Ishikawa (cell line): Measurements from ENCODE around the gene B4GALNT3.

ENCODE experiments used
- CEBPB ChIP-seq: IDR thresholded peaks from 2 replicates; pipeline ENCODE4 v1.6.1; 2012
- CREB1 ChIP-seq: IDR thresholded peaks from 2 replicates; pipeline ENCODE4 v1.6.1; 2012; ENCODE audit warnings: low read depth
- EGR1 ChIP-seq: IDR thresholded peaks from 2 replicates; pipeline ENCODE4 v1.6.1; 2012
- EP300 ChIP-seq: IDR thresholded peaks from 2 replicates; pipeline ENCODE4 v1.6.1; 2012; ENCODE audit warnings: borderline replicate concordance
- FOXM1 ChIP-seq: IDR thresholded peaks from 2 replicates; pipeline ENCODE4 v1.6.1; 2012; ENCODE audit warnings: low read depth, borderline replicate concordance
- NFIC ChIP-seq: IDR thresholded peaks from 2 replicates; pipeline ENCODE4 v1.6.1; 2012
- RAD21 ChIP-seq: IDR thresholded peaks from 2 replicates; pipeline ENCODE4 v1.6.1; 2012; ENCODE audit warnings: low read depth
- TAF1 ChIP-seq: IDR thresholded peaks from 2 replicates; pipeline ENCODE4 v1.6.1; 2012; ENCODE audit warnings: low read depth, mild to moderate bottlenecking
- TCF12 ChIP-seq: IDR thresholded peaks from 2 replicates; pipeline ENCODE4 v1.6.1; 2012; ENCODE audit warnings: low read depth
- TEAD4 ChIP-seq: IDR thresholded peaks from 2 replicates; pipeline ENCODE4 v1.6.1; 2012
- YY1 ChIP-seq: IDR thresholded peaks from 2 replicates; pipeline ENCODE4 v1.6.1; 2012; ENCODE audit warnings: low read depth
- ZBTB7A ChIP-seq: IDR thresholded peaks from 2 replicates; pipeline ENCODE4 v1.6.1; 2012; ENCODE audit warnings: low read depth
- TF ChIP-seq, protein P1 (sequence below): IDR thresholded peaks from 2 replicates; pipeline ENCODE4 v1.6.1; 2012
- TF ChIP-seq, protein P2 (sequence below): IDR thresholded peaks from 2 replicates; pipeline ENCODE4 v1.6.1; 2012
- TF ChIP-seq, protein P3 (sequence below): IDR thresholded peaks from 2 replicates; pipeline ENCODE4 v1.6.1; 2012; ENCODE audit warnings: low read depth, mild to moderate bottlenecking

The B4GALNT3 gene

DNA sequence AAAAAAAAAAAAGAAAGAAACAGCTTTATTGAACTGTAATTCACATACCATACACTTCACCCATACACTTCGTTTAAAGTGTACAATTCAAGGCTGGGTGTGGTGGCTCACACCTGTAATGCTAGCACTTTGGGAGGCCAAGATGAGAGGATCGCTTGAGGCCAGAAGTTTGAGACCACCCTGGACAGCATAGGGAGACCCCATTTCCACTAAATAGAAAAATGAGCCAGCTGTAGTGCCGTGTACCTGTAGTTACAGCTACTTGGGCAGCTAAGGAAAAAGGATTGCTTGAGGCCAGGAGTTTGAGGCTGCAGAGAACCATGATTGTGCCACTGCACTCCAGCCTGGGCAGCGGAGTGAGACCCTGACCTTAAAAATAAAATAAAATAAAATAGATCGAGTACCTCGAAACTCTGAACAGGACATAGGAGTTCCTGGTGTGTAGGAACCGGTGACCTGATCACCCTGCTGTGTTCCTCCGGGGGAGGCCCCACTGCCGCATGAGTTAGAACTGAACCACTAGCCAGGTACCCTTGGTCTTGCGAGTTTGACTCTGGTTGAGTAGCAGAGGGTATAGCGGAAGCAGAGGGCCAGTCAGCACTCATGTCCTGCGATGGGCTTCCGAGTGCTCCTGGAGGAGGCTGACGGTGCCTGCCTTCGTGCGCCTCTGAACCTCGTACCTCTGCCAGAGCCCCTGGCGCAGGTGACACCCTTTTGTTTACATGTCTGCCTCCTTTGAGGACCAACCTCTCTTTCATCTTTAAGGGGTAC, 80.0 kb downstream of the B4GALNT3 start:
- TF ChIP-seq NFIC, result no peak
- TF ChIP-seq YY1, result no peak
- no peak for TF ChIP-seq ZBTB7A
- TF ChIP-seq EP300, result no peak
- TF ChIP-seq CREB1, result no peak
- no peak for TF ChIP-seq RAD21
- no peak for TF ChIP-seq TAF1
- TF ChIP-seq, protein P1, sequence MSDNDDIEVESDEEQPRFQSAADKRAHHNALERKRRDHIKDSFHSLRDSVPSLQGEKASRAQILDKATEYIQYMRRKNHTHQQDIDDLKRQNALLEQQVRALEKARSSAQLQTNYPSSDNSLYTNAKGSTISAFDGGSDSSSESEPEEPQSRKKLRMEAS, result no peak
- TF ChIP-seq, protein P2, sequence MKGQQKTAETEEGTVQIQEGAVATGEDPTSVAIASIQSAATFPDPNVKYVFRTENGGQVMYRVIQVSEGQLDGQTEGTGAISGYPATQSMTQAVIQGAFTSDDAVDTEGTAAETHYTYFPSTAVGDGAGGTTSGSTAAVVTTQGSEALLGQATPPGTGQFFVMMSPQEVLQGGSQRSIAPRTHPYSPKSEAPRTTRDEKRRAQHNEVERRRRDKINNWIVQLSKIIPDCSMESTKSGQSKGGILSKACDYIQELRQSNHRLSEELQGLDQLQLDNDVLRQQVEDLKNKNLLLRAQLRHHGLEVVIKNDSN, result no peak
- TF ChIP-seq CEBPB, result no peak
- TF ChIP-seq, protein P3, sequence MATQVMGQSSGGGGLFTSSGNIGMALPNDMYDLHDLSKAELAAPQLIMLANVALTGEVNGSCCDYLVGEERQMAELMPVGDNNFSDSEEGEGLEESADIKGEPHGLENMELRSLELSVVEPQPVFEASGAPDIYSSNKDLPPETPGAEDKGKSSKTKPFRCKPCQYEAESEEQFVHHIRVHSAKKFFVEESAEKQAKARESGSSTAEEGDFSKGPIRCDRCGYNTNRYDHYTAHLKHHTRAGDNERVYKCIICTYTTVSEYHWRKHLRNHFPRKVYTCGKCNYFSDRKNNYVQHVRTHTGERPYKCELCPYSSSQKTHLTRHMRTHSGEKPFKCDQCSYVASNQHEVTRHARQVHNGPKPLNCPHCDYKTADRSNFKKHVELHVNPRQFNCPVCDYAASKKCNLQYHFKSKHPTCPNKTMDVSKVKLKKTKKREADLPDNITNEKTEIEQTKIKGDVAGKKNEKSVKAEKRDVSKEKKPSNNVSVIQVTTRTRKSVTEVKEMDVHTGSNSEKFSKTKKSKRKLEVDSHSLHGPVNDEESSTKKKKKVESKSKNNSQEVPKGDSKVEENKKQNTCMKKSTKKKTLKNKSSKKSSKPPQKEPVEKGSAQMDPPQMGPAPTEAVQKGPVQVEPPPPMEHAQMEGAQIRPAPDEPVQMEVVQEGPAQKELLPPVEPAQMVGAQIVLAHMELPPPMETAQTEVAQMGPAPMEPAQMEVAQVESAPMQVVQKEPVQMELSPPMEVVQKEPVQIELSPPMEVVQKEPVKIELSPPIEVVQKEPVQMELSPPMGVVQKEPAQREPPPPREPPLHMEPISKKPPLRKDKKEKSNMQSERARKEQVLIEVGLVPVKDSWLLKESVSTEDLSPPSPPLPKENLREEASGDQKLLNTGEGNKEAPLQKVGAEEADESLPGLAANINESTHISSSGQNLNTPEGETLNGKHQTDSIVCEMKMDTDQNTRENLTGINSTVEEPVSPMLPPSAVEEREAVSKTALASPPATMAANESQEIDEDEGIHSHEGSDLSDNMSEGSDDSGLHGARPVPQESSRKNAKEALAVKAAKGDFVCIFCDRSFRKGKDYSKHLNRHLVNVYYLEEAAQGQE, result no peak
- TF ChIP-seq TEAD4, result no peak
- no peak for TF ChIP-seq EGR1
- TF ChIP-seq FOXM1, result no peak
- no peak for TF ChIP-seq TCF12

DNA sequence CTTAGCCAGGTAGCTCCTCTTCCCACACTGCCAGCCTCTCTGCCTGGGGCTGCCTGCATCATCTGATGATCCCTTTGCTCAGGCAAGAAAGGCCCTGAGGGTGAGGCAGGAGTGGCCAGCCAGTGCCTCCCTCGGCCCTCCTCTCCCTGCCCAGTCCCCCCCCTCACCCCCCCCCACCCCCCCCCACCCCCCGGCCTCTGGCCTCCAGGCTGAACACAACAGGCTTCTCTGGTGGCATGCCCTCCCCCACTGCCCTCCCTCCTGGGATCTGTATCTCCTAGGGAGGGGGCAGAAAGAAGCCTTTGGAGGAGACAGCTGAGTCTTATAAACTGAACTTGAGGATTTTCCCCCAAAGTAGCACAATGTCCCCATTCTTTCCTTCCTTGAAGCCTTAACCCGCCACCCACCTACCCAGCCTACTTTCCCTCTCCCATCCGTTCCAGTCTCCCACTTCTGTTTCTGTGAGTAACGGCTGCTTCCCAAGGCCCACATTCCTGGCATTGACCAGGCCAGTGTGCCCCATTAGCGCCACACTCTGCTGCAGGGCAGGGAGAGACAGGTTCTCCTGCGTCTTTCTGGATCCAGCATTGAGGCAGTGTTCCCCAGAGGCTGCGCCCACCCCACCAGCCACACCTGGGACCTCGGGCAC, 82.1 kb downstream of the B4GALNT3 start:
- TF ChIP-seq NFIC (no peak), ZBTB7A (0 out of 2 replicates have a peak, but pooled peaks have one; percentile 12), TEAD4 (peak; percentile 69)

DNA sequence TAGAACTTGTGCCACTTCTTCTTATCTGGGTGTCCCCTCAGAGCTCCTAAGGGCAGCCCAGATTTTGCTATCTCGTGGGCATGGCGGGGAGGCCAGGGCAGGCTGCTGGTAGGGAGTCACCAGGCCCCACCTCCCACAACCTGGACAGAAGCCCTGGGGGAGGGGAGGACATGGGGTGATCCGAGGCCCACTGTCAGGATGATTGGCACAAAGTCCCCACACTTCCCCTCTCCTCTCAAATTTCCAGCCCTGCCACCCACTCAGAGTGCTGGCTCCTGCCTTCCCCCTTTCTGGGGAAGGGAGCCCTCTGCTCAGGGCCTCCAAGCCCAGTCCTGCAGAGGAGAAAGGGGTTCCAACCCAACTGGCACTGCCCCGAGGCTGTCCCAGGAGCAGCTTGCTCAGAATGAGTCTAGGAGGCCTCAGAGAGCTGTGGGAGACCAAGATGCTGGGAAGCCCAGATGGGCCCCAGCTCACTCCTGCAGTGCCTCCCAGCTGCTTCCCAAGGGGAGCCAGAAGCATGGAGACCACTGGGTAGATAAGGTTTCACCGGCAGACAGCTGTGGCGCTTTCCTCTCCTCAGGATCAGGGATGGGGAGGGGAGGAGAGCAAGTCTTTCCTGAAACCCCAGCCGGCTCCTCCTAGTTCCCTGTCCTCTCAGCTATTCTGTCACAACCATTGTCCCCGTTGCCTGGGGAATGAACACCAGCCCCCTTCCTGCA, 82.8 kb downstream of the B4GALNT3 start:
- no peak for TF ChIP-seq FOXM1
- no peak for TF ChIP-seq ZBTB7A
- no peak for TF ChIP-seq RAD21
- TF ChIP-seq, protein P2, result no peak
- TF ChIP-seq, protein P1, result no peak
- no peak for TF ChIP-seq NFIC
- TF ChIP-seq TAF1, result no peak
- TF ChIP-seq CEBPB, result no peak
- TF ChIP-seq EGR1, result no peak
- TF ChIP-seq TEAD4, result no peak
- no peak for TF ChIP-seq TCF12
- TF ChIP-seq CREB1, result no peak
- TF ChIP-seq, protein P3, result no peak
- no peak for TF ChIP-seq YY1
- no peak for TF ChIP-seq EP300

DNA sequence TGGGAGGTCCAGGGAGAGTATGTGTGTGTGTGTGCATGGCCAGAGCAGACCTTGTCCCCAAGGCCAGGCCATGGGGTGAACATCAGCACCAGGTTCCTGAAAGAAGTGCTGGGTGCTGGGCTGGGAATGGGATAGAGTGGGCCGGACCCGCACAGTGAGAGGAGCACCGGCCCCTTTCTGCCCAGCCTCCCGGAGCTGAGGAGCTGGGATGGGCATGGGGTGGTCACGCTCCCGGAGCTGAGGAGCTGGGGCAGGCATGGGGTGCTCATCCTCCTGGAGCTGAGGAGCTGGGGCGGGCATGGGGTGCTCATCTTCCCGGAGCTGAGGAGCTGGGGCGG, 83.3 kb downstream of the B4GALNT3 start:
- TF ChIP-seq, protein P3, result no peak
- TF ChIP-seq CEBPB (no peak), TAF1 (no peak), TCF12 (no peak), ZBTB7A (no peak)
